Stimulated activated CD8-positive, alpha-beta memory T cell treated with anti-CD3 and anti-CD28 coated beads, Interleukin-12 subunit alpha, Interleukin-12 subunit beta, amount 100 ng/mL, for 1 hour (primary cell): ENCODE data around the gene GPR33.
"Not testable (repeated sequence)": the region's sequence is repeated elsewhere in the genome, so short reads cannot be mapped to it uniquely, and the experiment has no call there.

Experiments used
- DNase-seq: peaks from one replicate; pipeline ENCODE4 v3.0.0-alpha.2; 2020; ENCODE audit warnings: low read depth

The GPR33 gene, protein sequence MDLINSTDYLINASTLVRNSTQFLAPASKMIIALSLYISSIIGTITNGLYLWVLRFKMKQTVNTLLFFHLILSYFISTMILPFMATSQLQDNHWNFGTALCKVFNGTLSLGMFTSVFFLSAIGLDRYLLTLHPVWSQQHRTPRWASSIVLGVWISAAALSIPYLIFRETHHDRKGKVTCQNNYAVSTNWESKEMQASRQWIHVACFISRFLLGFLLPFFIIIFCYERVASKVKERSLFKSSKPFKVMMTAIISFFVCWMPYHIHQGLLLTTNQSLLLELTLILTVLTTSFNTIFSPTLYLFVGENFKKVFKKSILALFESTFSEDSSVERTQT

DNA sequence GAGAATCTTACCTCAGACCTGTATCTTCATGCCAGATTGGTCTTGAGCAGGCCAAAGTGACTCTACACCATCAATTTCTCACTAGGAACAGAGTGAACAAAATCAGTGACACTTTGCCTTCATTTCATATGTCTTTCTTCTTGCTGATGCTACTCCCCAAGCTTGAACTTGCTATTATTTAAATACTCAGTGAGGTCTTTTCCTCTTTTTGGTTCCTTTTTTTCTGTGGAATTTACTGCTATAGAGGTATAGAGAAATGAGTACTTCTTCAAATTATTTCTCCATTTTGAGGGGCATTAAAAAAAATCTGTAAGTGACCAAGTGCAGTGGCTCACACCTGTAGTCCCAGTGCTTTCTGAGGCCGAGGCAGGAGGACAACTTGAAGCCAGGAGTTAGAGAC is at the start of gene GPR33:
Gene GPR33, minus strand, starts transcription at position 154 of the 400 bp plus-strand sequence. CDS start 4,074 bp downstream, outside the sequence.
- no peak for DNase-seq

DNA sequence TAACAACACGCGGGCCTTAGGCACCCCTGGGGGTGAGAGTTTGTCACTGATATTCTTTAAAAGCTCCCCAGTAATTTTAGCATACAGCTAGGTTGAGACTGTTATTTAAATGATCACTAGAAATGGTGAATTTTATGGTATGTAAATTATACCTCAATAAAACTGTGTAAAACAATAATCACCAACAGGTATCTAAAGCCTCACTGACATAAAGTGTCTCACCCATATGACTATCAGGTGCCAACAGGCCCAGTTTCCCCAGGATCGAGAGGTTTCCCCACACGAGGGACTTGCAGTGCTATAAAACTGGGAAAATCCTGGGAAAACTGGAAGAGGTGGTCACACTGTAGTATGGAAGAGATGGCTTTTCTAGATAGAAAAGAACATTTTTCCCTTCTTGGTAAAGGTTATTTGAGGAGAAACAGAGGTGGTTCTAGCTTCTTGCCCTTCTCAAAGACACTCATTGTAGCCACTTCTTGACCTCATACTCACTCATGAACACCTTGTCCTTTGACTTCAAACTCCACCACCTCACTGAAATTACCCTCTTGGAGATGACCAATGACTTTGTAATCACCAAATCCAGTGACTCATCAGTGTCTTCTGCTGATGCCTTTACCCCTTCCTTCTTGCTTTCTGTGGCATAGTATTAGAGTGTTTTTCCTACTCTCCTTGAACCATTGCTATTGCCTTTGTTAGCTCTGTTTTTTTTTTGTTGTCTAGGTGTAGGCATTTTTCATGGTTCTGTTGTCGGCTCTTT is 48.5 kb upstream of the GPR33 start:
- no peak for DNase-seq

DNA sequence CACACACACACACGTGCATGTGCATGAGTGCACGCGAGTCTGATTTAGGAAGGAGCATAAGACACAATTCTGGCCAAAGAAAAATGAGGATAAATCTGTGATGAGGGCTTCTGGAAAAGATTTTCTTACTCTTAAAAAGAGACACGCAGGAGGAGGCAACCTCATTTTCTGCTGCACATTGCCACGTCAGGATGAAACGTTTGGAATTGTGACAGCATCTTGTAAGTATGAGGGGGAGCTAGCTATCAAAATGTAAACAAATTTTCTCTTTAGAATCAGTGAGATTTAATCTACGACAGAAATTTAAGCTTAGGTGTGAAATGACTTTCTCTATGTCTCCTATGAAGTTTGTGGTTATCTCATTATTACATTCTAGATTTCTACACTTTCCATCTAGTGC is 42.3 kb upstream of the GPR33 start:
- DNase-seq = no peak

DNA sequence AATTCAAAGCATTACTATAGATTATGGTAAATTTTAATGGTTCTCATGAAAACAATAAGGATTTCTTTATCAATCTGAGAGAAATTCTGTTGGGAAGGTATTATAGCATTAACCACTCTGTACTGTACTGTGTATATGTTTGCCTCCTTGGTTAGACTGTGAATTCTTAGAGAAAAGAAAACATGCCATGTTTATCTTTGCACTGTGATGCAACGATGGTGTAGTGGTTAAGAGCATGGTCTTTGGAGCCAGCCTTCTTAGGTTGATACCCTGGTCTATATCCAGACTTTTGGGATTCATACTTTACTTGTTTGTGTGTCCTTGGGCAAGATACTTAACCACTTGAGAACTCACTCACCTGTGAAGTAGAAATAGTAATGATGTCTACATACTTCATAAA is 41.2 kb upstream of the GPR33 start:
- DNase-seq = no peak

DNA sequence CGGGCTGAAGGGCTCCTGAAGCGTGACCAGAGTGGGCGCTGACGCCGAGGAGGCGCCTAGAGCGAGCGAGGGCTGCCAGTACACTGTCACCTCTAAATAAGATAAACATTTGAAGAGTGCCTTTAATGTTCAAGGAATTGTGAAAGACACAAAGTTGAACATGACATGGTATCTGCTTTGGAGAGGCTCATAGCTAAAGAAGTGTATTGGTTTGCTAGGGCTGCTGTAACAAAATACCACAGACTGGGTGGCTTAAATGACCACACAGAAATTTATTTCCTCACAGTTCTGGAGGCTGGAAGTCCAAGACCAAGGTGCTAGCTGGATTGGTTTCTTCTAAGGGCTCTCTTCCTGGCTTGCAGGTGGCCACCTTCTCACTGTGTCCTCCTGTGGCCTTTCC is 39.7 kb upstream of the GPR33 start:
- DNase-seq = no peak

DNA sequence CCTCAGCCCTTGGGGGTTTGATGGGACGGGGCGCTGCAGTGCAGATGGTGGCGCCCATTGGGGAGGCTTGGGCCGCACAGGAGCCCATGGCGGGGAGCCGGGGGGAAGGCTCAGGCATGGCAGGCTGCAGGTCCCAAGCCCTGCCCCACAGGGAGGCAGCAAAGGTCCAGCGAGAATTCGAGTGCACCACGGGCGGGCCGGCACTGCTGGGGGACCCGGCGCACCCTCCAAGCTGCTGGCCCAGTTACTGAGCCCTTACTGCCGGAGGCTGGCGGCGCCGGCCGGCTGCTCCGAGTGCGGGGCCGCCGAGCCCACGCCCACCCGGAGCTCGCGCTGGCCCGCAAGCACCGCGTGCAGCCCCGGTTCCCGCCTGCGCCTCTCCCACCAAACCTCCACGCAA is 39.2 kb upstream of the GPR33 start:
- no peak for DNase-seq

DNA sequence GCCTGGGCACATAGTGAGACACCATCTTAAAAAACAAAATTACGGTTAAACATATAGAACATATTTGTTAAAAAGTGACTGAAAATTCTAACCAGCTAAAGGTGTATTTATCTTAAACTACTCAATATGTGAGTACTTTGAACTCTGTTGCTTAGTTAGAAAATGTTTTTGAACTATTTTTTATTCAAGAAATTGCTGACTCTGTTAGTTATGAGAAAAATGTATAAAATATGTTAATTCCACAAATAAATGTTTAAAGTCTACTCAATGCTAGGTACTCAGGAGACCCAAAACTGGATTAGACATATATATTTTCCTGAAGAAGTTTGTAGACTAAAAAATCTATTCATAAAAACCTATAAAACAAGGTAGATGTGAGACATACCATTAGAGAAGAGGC is 23.0 kb upstream of the GPR33 start:
- no peak for DNase-seq

DNA sequence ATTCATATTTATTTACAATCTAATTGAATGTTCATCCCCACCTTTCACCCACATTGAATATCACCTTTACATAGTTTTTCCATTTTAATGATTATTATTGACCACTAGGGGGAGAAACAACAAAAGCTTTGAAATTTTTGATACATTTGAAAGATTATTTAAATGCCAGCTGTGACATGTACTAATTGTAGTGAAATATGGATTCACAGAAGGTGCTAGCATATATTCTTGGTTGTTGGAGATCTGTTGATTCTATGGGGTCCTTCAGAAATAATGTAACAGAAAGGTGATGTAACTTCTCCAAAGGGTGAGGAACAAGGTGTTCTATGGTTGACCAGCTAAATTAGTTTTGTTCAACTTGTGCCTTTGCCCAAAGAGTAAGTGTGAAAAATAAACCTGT is 22.4 kb upstream of the GPR33 start:
- no peak for DNase-seq

DNA sequence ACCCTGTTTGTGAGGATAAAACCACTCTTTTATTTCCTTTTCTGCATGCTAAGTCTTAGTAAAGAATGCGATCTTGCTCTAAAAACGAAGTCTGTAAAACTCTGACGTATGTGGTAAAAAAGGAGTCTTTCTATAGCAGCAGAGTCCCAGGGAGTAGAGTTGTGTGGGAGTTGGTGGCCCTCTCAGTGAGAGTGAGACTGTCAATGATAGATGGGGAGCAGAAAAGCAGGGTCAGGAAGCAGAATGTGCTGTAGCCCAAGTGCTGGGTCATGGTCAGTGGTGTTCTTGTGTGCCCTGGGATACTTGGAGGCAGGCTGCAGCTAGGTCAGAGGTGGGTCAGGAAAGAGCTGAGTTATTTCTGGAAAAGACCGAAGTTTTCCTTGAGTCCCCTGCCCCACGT is 20.3 kb upstream of the GPR33 start:
- no peak for DNase-seq

DNA sequence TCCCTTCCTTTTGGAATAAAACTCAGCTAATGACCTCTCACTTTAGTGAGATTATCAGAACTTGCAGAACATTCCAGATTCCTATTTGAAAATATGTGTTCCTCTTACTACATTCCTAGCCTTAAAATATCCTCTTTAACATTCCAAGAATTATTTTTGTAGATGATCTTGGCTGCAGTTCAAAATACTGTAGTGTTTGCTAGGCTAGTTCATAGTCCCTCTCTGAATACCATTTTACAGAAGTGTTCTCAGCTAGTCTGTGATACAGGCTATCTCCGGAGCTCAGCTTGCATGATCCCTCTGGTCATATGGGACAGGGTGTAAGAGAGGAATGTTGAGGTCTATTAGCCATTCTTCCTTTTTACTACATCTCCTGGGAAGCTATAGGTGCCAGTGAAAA is 17.6 kb upstream of the GPR33 start:
- no peak for DNase-seq

DNA sequence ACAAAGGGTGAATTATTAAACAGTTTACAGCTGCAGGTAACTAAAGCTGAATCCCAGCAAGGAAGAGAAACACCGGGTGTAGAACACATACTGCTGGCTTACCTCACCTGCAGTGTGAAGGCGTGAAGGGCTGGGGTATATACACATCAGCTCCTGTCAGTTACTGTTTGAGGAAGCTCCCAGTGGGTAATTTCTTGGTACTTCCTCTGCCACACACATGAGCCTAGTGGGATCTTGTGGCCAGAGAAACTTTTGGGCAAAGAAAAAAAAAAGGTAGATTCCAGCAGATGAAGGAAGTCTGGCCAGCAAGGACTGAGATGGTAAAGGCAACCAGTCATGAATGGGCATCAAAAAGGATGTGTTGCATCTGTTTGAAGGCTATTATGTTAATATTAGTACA is 14.0 kb upstream of the GPR33 start:
- DNase-seq = no peak

DNA sequence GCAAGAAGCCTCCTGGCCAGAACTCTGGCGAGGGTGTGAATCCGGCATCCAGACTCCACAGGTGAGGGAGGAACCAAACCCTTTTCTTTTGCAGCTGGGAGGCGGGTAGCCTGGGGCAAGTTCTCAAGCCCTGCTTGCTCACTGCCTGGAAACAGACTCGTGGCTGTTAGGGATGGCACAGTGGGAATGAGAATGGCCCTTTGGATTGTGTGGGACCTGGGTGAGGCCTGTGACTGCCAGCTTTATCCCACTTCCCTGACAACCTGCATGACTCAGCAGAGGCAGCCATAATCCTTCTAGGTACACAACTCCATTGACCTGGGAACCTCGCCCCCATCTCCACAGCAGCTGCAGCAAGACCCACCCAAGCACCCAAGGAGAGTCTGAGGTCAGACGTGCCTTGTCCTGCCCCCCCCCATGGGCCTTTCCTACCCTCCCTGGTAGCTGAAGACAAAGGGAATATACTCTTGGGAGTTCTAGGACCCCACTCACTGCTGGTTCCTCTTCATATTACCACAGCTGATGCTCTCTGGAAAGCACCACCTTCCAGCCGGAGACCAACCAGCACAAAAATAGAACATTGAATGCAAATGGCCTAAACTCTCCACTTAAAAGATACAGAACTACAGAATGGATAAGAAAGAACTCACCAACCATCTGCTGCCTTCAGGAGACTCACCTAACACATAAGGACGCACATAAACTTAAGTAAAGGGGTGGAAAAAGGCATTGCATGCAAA is 5.1 kb upstream of the GPR33 start:
- DNase-seq = no peak

DNA sequence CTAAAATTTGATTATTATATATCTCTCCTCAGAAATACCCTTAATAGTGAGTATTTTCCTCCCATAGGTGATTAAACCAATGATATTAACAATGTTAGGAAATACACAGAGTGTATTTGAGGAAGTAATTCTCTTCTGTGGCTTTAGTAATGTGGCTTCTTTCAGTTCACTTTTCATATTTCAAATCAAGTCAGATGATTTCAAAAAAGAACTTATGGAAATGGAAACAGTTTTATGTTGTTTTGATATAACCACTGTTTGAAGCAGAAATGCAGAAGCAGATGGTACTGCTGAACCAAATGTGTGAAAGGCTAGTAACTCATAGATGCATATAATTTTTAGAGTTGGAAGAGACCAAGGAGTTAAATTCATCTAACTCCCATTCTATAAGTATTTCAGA is 1.9 kb upstream of the GPR33 start:
- no peak for DNase-seq

DNA sequence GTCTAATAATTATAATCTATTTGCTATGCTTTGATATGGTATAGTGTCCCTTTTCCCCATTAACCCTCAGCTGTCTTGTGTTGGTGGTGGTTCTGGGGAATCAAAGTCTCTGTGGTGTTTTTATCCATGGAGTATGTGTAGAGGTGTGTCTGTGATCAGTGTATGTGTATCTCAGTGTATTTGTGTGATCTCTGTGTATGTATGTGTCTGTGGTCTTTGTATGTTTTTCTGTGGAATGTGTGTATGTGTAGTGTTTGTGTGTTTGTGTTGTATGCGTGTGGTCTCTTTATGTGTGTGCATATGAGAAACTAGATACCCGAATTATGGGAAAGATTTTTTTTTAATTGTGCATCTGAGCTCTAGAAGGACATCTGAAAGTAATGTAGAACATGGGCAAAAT is 1.1 kb downstream of the GPR33 start:
- no peak for DNase-seq

DNA sequence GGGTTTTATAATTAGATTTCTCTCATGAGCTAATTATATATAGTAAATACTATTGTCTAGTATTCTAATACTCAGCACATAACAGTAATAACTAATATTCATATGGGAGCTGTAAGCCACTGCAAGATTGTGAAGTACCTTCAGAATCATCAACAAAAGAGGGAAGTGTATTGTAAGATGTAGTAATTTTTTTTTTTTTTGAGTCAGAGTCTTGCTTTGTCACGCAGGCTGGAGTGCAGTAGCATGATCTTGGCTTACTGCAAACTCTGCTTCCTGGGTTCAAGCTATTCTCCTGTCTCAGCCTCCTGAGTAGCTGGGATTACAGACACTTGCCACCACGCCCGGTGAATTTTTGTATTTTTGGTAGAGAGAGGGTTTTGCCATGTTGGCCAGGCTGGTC is 3.1 kb downstream of the GPR33 start:
- no peak for DNase-seq

DNA sequence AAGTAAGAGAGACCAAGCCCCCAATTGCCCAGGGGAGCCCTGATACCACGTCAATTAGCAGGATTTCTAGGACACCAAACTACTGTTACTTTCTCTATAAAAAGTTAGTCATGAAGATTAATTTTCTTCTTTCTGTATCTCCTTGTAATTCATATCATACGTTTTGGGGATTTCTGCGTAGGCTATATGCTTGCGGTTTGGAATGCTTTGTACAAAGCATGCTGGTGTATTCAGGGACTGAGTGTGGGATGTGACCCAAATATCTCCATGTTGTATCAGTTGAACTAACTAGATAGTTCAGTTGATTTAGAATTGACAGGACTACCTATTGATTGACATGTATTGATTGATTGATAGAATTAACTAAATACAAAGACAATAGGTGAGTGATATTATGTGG is 7.7 kb downstream of the GPR33 start:
- DNase-seq = no peak

DNA sequence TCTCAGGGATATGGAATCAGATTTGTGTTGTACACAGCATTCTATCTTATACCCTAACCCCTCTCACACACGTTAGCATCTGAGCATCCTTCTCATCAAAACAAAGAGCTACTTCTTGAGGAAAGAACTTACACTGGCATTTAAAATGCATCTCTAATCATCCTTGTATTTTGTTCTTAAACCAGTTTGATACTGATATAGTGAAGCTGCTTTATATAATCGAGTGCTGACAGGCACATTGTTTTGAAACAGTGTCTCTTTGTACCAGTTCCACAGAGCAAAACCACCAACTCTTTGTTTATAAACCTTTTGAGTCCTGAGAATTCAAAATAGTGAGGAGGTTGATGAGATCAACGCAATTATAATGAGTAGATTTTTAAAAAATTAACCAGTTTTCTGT is 8.8 kb downstream of the GPR33 start:
- DNase-seq = no peak

DNA sequence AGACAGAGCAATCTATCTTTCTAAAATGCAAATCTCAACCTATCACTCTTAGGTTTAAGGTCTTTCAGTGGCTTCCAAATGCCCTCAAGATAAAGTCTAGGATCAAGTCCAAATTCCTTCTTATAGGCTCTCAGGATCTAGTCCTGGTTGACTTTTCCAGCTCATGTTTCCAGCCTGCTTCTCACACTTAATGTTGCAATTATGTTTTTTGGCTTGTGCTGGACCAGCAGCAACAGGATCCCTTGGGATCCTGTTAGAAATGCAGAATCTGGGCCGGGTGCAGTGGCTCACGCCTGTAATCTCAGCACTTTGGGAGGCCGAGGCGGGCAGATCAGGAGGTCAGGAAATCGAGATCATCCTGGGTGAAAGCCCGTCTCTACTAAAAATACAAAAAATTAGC is 10.6 kb downstream of the GPR33 start:
- DNase-seq = no peak

DNA sequence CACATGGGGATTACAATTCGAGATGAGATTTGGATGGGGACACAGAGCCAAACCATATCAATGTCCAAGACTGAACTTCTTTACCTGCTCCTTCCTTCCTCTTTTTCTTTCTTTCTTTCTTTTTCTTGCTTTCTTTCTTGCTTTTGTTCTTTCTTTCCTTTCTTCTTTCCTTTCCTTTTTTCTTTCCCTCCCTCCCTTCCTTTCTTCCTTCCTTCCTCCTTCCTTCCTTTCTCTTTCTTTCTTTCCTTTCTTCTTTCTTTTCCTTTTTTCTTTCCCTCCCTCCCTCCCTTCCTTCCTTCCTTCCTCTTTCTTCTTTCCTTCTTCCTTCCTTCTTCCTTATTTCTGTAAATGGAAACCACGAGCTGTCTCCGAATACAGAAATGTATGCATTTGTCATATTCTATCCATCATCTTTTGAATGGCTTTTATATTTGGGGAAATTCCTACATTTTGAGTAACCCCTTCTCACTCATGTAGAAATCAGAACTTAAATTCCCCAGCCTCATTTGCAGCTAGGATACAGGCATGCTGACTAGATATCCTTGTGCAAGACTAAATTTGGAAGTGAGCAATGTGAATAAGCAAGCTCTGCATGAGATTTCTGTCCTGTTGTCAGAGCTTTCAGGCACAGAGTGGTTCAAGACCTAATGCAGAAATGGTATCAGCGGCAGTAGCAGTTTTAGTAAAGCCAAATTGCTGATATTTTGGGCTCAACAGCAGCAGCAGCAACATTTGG is 11.5 kb downstream of the GPR33 start:
- DNase-seq = no peak

DNA sequence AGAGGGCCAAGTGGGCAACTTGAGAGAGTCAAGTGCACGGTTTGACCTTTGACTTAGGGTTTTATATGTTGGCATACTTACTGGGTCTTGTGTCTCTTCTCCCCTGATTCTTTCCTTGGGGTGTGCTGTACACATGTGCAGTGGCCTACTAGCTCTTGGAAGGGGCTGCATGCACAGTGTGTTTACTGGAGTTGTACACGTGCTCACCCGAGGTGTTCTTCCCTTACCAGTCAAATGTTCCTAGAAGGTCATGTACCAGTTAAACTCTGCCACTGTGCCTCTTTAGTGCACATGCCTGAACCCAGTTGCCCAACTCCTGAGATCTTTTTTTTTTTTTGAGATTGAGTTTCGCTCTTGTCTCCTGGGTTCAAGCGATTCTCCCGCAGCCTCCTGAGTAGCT is 21.3 kb downstream of the GPR33 start:
- no peak for DNase-seq

DNA sequence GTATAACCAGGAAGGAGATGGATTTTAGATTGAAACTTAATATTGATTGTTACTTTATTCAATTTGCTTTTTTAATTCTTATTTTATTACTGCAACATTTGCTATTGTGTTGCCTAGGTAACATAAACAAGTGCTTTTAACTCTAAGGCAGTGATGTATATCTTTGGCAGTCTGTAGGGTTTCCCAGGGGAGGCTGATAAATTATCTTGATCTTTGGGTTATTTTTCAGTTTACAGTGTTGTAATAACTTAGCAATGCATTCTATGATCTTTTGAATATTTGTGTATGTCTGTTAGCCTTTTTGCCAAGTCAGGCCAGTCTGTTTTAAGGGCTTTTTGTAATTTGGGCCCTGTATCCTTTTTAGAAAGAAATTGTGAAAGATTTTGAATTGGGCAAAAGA is 22.7 kb downstream of the GPR33 start:
- DNase-seq = no peak

DNA sequence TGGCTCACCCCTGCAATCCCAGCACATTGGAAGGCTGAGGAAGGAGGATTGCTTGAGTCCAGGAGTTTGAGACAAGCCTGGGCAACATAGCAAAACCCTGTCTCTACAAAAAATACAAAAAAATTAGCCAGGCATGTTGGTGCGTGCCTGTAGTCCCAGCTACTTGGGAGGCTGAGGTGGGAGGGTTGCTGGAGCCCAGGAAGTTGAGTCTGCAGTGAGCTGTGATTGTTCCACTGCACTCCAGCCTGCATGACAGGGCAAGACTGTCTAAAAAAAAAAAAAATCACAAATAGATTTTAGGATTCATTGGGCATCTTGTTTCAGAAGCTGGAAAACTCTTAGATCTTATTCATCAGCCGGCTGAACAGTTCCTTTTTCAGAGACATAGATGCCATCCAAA is 25.4 kb downstream of the GPR33 start:
- not testable (repeated sequence) for DNase-seq
